HCT116 (cell line): ENCODE measurements around the gene ASCC2. TPM values are rescaled to one million over a fixed set of nuclear protein-coding genes. Genes with fewer than 3 reads are reported as not detected.

Experiments
- ATAC-seq: fragments of 200-7000 bp; cut with Tn5 transposase; 2 replicates; pipeline ENCODE4 v1.9.1; 2020; ENCODE audit warnings: mild to moderate bottlenecking, moderate library complexity
- BruUV-seq: library from RNA; stranded (reverse); fragments of 400-500 nt; replicated peaks from 2 replicates; lab custom pipeline; 2021; lab: Mats Ljungman, UMichigan
- CTCF ChIA-PET: fragments of 300-600 bp; sonication (Branson Sonifier 250); formaldehyde crosslinking; loops from one replicate; lab custom pipeline; 2021; ENCODE audit warnings: antibody characterized with exemption; lab: Charles Lee
- POLR2A ChIA-PET: fragments of 300-600, 350-600 bp; sonication (Branson Sonifier 250); formaldehyde crosslinking; loops from one replicate; lab custom pipeline; 2021; ENCODE audit warnings: antibody characterized with exemption; lab: Charles Lee
- RAD21 ChIA-PET, 2 experiments: fragments of 300-600 bp; sonication (Branson Sonifier 250); formaldehyde crosslinking; loops; one replicate each; lab custom pipeline; 2023; ENCODE audit warnings: low total read pairs in 2 of 2; ENCODE audit not compliant: uncharacterized antibody in 2 of 2, unreplicated experiment in 2 of 2, low non-redundant PET in 1 of 2; lab: Charles Lee
- DNase-seq: peaks from one replicate; pipeline ENCODE4 v3.0.0-alpha.2; 2010; ENCODE audit warnings: low read depth, low spot score
- H2AFZ ChIP-seq: fragments of 200-600 bp; shearing (Covaris generic), sonication (generic); 2 replicates; pipeline ENCODE4 v1.6.1; 2017; ENCODE audit warnings: low read depth, mixed run types, mixed read lengths, antibody characterized with exemption, low read length; ENCODE audit not compliant: poor library complexity, severe bottlenecking
- H3K27ac ChIP-seq: 2 replicates; pipeline ENCODE4 v1.5.1; 2012; ENCODE audit warnings: low read depth, low read length
- H3K27me3 ChIP-seq: fragments of 200-600 bp; sonication (generic); 2 replicates; pipeline ENCODE4 v1.6.1; 2016; ENCODE audit warnings: mixed run types, low read length, mixed read lengths; ENCODE audit not compliant: insufficient read depth
- H3K36me3 ChIP-seq, 2 experiments: fragments of 200-500 bp in 1 of 2; fragments of 200-600 bp in 1 of 2; sonication (Bioruptor generic) in 1 of 2; sonication (generic) in 1 of 2; 2 replicates each; pipeline versions ENCODE4 v1.5.1 to v1.6.1; 2014 to 2016; ENCODE audit warnings: low read length in 2 of 2, inconsistent platforms in 1 of 2, mixed read lengths in 1 of 2, mixed run types in 1 of 2; ENCODE audit not compliant: insufficient read depth in 2 of 2, control insufficient read depth in 1 of 2
- H3K4me1 ChIP-seq, 2 experiments: fragments of 200-600 bp in 1 of 2; sonication (generic) in 1 of 2; 2 replicates each; pipeline versions ENCODE4 v1.5.1 to v1.6.1; 2012 to 2017; ENCODE audit warnings: low read length in 2 of 2, inconsistent platforms in 1 of 2, mild to moderate bottlenecking in 1 of 2, mixed read lengths in 1 of 2, mixed run types in 1 of 2, moderate library complexity in 1 of 2; ENCODE audit not compliant: insufficient read depth in 2 of 2, control insufficient read depth in 1 of 2
- H3K4me2 ChIP-seq: fragments of 200-600 bp; sonication (generic); 2 replicates; pipeline ENCODE4 v1.6.1; 2017; ENCODE audit warnings: mixed run types, low read length, mixed read lengths
- H3K4me3 ChIP-seq, 2 experiments: fragments of 200-600 bp in 1 of 2; sonication (generic) in 1 of 2; replicated peaks in 1 of 2; 2 replicates each; pipeline ENCODE4 v1.5.1; 2011 to 2016; ENCODE audit warnings: low read length in 2 of 2, control low read depth in 1 of 2, low read depth in 1 of 2, mild to moderate bottlenecking in 1 of 2, mixed read lengths in 1 of 2, mixed run types in 1 of 2
- H3K79me2 ChIP-seq: fragments of 200-600 bp; sonication (generic); 2 replicates; pipeline ENCODE4 v1.6.1; 2017; ENCODE audit warnings: mild to moderate bottlenecking, mixed run types, low read length, moderate library complexity, mixed read lengths; ENCODE audit not compliant: insufficient read depth
- H3K9ac ChIP-seq: fragments of 200-600 bp; sonication (generic); 2 replicates; pipeline ENCODE4 v1.6.1; 2016; ENCODE audit warnings: low read length, mixed read lengths
- H3K9me2 ChIP-seq: fragments of 200-600 bp; sonication (generic), shearing (Covaris generic); 2 replicates; pipeline ENCODE4 v1.6.1; 2017; ENCODE audit warnings: mixed run types, mild to moderate bottlenecking, moderate library complexity; ENCODE audit not compliant: insufficient read depth
- H3K9me3 ChIP-seq, 2 experiments: fragments of 200-500 bp in 1 of 2; fragments of 200-600 bp in 1 of 2; sonication (Bioruptor generic) in 1 of 2; sonication (generic) in 1 of 2; 2 replicates each; pipeline ENCODE4 v1.6.1; 2014 to 2017; ENCODE audit warnings: low read length in 2 of 2, mixed read lengths in 2 of 2, inconsistent platforms in 1 of 2, low read depth in 1 of 2, mild to moderate bottlenecking in 1 of 2, mixed run types in 1 of 2, moderate library complexity in 1 of 2; ENCODE audit not compliant: control insufficient read depth in 1 of 2, insufficient read depth in 1 of 2
- H4K20me1 ChIP-seq: fragments of 200-600 bp; sonication (generic), shearing (Covaris generic); 2 replicates; pipeline ENCODE4 v1.6.1; 2017; ENCODE audit warnings: mixed run types, mild to moderate bottlenecking, moderate library complexity; ENCODE audit not compliant: insufficient read depth
- CBX3 ChIP-seq: IDR thresholded peaks from 2 replicates; pipeline ENCODE4 v1.6.1; 2012; ENCODE audit warnings: low read depth
- CTCF ChIP-seq, 3 experiments: fragments of 200-600 bp in 1 of 3; sonication (generic) in 1 of 3; IDR thresholded peaks in 2 of 3; conservative IDR thresholded peaks in 1 of 3; 2 replicates each; pipeline ENCODE4 v1.5.1; 2012 to 2017; ENCODE audit warnings: low read depth in 2 of 3, low read length in 2 of 3, antibody characterized with exemption in 1 of 3, borderline replicate concordance in 1 of 3, control low read depth in 1 of 3, mild to moderate bottlenecking in 1 of 3, mixed read lengths in 1 of 3, mixed run types in 1 of 3, moderate library complexity in 1 of 3; ENCODE audit not compliant: insufficient read depth in 1 of 3
- EGR1 ChIP-seq: IDR thresholded peaks from 2 replicates; pipeline ENCODE4 v1.6.1; 2012; ENCODE audit warnings: low read depth
- EZH2phosphoT487 ChIP-seq: fragments of 200-600 bp; IDR thresholded peaks from 2 replicates; pipeline ENCODE4 v1.6.1; 2018; ENCODE audit warnings: antibody characterized with exemption, borderline replicate concordance
- JUND ChIP-seq: IDR thresholded peaks from 2 replicates; pipeline ENCODE4 v1.6.1; 2012
- MAX ChIP-seq: IDR thresholded peaks from 2 replicates; pipeline ENCODE4 v1.6.1; 2012
- POLR2A ChIP-seq: IDR thresholded peaks from 2 replicates; pipeline ENCODE4 v1.7.0; 2011; ENCODE audit warnings: borderline replicate concordance; ENCODE audit not compliant: insufficient read depth, insufficient read length; ENCODE audit errors: extremely low read depth
- POLR2AphosphoS5 ChIP-seq: IDR thresholded peaks from 2 replicates; pipeline ENCODE4 v1.6.1; 2011; ENCODE audit warnings: mild to moderate bottlenecking, low read depth, low read length, moderate library complexity
- RAD21 ChIP-seq: IDR thresholded peaks from 2 replicates; pipeline ENCODE4 v1.6.1; 2012; ENCODE audit warnings: low read depth, mild to moderate bottlenecking
- SP1 ChIP-seq: IDR thresholded peaks from 2 replicates; pipeline ENCODE4 v1.6.1; 2012; ENCODE audit warnings: low read depth
- SRF ChIP-seq: IDR thresholded peaks from 2 replicates; pipeline ENCODE4 v1.6.1; 2012; ENCODE audit warnings: low read depth
- ZBTB33 ChIP-seq: IDR thresholded peaks from 2 replicates; pipeline ENCODE4 v1.6.1; 2011; ENCODE audit warnings: mild to moderate bottlenecking, low read length, moderate library complexity; ENCODE audit not compliant: insufficient replicate concordance; ENCODE audit errors: extremely low read depth
- ZFX ChIP-seq: fragments of 450-650 bp; IDR thresholded peaks from 2 replicates; pipeline ENCODE4 v1.6.1; 2017
- ZNF274 ChIP-seq: fragments of 200-500 bp; sonication (Bioruptor generic); IDR thresholded peaks from 2 replicates; pipeline ENCODE4 v1.6.1; 2014; ENCODE audit warnings: mild to moderate bottlenecking, low read depth, low read length, inconsistent platforms
- intact Hi-C: fragments of 100-400 bp; cut with micrococcal nuclease; formaldehyde crosslinking; loops from 2 replicates; pipeline ENCODE4 v1.10.0; 2022
- total RNA-seq: library from RNA; stranded (reverse); gene quantifications from one replicate; pipeline ENCODE4 v1.2.1, GENCODE V29; 2021; ENCODE audit not compliant: unreplicated experiment

ASCC2 gene
- total RNA-seq, 1 experiment from 2014 or later = 68.6 TPM

- ATAC-seq (no peak), DNase-seq (no peak)
- H4K20me1 ChIP-seq = no peaks in the 10 kb centered on the region
- BruUV-seq = no TSS peak
- H2AFZ ChIP-seq = no peak overlapping the region
- H3K9me2 ChIP-seq = no peaks in the 10 kb centered on the region
- no peak for TF ChIP-seq POLR2AphosphoS5
- TF ChIP-seq EGR1 = no peak
- no peak for TF ChIP-seq ZBTB33
- no peak for TF ChIP-seq JUND
- no peak for TF ChIP-seq MAX
- no peak for TF ChIP-seq CTCF (IDR thresholded peaks at IDR 0.05 in 2 of 3, conservative IDR thresholded peaks at IDR 0.05 in 1 of 3; ENCODE audit: borderline replicate concordance in 1 of 3, insufficient read depth in 1 of 3, low read depth in 2 of 3, low read length in 2 of 3)
- TF ChIP-seq CBX3 = no peak
- no peak for TF ChIP-seq ZNF274
- no peak for TF ChIP-seq EZH2phosphoT487
- no peak for TF ChIP-seq SP1
- no peak for TF ChIP-seq RAD21
- TF ChIP-seq POLR2A = no peak
- TF ChIP-seq ZFX = no peak
- no peak for TF ChIP-seq SRF
- ChIA-PET POLR2A (no interaction called here), RAD21 (no interaction called here), CTCF (interaction anchor here (1.0 kb wide), 1 partner anchor 252 kb away, joined by 3 read pairs; no protein-coding TSS in a partner anchor)
- H3K27ac ChIP-seq = no peak overlapping the region
- no peaks in the 10 kb centered on the region for H3K27me3 ChIP-seq
- intact Hi-C loops = no loop called here
- H3K9ac ChIP-seq = no peak overlapping the region
- H3K4me2 ChIP-seq = no peak overlapping the region
- no peaks in the 10 kb centered on the region for H3K79me2 ChIP-seq
- H3K9me3 ChIP-seq = no peaks in the 10 kb centered on the region
- peaks cover 2 to 16% of the 10 kb centered on the region in 2 experiments; a peak in 2 of 4 replicates for H3K4me1 ChIP-seq
- no peaks in the 10 kb centered on the region for H3K36me3 ChIP-seq
- H3K4me3 ChIP-seq = no peak overlapping the region
Observed at GRCh38 chr22:29751669-29752068, 86.4 kb downstream of the ASCC2 start.
